Measurements from ENCODE around the gene BCAS3.

BCAS3 gene

DNA sequence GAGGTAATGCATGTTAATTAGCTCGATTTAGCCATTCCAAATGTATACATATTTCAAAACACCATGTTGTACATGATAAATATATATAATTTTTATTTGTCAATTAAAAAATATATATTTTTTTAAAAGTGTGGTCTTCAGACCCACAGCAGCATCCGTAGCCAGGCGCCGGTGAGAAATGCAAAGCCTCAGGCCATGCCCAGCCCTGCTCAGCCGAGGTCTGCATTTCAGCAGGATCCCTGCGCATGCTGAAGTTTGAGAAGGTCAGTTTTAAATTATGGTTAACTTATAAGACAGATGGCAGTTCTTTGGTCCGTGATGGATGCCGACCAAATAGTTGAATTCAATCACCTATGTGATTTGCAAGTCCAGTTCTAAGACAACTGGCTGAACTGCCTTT lies 694.0 kb downstream of the BCAS3 start:
- no peak for TF ChIP-seq ZFX (IDR thresholded peaks at IDR 0.05; ENCODE audit: borderline replicate concordance)
- TF ChIP-seq, protein P1, sequence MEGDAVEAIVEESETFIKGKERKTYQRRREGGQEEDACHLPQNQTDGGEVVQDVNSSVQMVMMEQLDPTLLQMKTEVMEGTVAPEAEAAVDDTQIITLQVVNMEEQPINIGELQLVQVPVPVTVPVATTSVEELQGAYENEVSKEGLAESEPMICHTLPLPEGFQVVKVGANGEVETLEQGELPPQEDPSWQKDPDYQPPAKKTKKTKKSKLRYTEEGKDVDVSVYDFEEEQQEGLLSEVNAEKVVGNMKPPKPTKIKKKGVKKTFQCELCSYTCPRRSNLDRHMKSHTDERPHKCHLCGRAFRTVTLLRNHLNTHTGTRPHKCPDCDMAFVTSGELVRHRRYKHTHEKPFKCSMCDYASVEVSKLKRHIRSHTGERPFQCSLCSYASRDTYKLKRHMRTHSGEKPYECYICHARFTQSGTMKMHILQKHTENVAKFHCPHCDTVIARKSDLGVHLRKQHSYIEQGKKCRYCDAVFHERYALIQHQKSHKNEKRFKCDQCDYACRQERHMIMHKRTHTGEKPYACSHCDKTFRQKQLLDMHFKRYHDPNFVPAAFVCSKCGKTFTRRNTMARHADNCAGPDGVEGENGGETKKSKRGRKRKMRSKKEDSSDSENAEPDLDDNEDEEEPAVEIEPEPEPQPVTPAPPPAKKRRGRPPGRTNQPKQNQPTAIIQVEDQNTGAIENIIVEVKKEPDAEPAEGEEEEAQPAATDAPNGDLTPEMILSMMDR (IDR thresholded peaks at IDR 0.05): no peak
- H3K27ac ChIP-seq: no peak overlapping the region

DNA sequence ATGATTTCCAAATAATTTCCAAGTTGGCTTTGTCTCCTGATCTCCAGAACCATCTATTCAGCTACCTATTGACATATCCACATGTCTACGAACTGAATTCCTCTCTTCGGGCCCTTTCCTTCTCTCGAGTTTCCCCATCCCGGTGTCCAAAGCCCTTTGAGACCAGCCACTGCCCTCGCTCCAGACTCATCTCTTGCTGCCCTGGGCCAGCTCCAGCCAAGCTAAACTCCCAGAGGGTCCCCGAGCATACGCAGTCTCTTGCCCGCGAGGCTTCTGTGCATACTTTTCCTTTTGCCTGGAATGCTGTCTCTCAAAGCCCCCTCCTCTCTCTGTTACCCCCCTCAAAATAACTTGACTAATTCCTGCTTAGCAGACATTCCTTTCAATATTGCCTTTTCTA lies 694.8 kb downstream of the BCAS3 start:
- no peak overlapping the region for H3K27ac ChIP-seq
- no peak for TF ChIP-seq ZFX (IDR thresholded peaks at IDR 0.05; ENCODE audit: borderline replicate concordance)
- TF ChIP-seq, protein P1 (IDR thresholded peaks at IDR 0.05): no peak

DNA sequence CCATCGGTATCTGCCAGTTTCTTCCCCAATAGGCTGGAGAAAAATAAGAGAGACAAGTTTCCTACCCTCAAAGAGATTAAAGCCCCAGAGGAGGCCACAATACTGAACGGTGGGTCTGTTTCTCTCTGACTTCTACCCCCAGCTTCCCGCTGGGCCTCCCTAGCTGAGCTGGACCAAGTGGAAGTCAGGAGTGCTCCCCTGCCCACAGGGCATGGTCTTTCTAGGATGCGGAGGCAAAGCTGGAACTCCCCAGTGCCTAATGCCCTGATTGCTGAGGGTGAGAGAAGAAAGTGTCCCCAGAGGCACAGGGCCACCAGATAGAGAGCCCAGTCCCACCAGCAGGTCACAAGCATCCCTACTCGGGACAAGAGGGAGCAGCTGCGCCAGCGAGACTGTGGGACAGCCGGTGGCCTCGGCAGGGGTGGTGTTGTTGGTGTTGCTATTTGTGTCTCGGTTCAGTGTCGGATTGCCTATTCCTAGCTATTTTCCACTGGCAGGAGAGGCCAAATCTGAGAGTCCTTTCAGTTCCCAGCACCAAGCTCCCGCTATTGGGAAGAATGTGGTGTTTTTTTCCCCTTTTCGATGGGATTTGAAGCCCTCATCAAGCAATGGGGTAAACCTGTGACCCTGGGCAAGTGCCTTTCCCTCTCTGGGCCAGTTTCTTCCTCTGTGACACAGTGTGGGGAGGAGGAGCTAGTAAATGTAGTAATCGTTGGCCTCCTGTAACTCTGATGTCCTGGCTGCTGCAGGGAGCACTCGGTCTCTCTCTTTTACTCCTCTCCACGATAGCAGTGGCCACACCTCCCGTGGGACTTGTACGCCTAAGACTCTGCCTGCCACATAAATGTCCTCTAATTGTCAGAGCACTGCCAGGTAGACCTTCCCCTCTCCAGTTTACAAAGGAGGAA lies 699.5 kb downstream of the BCAS3 start:
- TF ChIP-seq ZFX (IDR thresholded peaks at IDR 0.05; ENCODE audit: borderline replicate concordance): no peak
- TF ChIP-seq, protein P1 (IDR thresholded peaks at IDR 0.05): no peak
- H3K27ac ChIP-seq: no peak overlapping the region

DNA sequence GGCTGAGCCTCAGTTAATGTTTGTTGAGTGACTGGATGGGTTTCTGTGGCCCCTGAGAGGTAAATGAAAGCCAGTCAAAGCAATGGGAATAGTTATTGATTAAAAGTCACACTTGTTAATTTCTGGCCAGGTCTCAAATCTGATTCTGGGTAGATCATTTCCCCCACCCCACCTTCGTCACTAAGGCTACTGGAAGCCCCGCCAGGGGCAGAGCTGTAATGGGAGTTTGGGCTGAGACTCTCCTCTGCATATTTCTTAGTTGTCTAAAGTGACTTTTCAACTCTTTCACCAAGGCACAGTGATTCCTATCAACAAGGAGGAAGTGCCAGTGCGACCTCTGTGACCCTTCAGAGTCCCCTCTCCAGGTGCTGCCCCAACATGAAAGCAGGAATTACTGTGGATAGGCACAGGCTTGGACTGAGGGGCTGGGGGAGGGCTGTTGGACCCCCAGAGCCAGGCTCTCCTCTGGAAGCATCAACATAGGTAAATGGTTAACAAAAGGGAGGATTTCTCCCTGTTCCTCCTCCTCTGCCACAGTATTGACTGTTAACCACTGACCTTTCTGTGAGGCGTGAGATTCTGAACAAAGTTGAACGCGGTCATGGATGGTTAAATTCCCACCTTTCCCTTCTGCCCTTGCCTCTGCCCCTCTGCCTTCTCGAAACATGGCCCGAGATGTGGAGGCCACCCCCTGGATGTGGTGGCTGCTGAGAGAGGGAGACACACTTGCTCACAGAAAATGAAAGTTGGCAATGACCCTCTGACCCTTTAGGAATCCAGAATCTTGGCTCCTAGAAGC lies 701.2 kb downstream of the BCAS3 start:
- H3K27ac ChIP-seq: no peak overlapping the region
- TF ChIP-seq ZFX (IDR thresholded peaks at IDR 0.05; ENCODE audit: borderline replicate concordance): no peak

DNA sequence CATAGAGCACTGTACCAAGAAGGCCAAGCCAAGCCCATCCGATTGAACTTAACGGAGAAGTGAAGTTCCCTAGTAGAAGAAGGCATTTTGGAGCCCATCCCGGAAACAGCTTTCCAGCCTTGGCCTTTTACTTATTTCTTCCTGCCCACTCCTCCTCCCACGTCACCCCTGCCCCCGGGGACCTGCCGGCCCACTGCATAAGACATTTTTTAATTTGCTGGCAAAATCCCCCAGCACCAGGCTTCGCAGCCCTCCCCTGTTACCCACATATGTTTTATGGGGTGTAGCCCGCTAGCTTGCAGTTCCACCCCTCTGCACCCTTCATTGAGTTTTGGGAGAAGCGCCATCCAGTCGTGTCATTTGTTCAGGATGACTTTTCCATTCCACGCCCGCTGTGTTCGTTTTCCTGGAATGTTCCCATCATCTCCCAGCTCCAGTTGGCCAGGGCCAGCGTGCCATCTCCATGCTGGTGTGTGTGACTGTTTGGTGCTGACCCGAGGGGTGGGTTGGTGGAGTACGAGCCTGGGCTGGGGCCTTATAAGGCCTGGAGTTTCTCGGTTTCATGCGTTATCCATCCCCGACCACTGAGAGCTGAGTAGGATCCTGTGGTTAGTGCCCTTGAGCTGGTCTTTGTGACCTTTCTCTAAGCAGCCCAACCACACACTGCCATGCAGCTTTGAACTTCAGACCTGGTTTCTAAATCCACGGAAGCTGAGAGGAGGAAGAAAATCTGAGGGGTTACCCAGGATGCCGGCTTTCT lies 702.0 kb downstream of the BCAS3 start:
- H3K27ac ChIP-seq: no peak overlapping the region
- TF ChIP-seq, protein P1 (IDR thresholded peaks at IDR 0.05): no peak
- TF ChIP-seq ZFX (IDR thresholded peaks at IDR 0.05; ENCODE audit: borderline replicate concordance): no peak

DNA sequence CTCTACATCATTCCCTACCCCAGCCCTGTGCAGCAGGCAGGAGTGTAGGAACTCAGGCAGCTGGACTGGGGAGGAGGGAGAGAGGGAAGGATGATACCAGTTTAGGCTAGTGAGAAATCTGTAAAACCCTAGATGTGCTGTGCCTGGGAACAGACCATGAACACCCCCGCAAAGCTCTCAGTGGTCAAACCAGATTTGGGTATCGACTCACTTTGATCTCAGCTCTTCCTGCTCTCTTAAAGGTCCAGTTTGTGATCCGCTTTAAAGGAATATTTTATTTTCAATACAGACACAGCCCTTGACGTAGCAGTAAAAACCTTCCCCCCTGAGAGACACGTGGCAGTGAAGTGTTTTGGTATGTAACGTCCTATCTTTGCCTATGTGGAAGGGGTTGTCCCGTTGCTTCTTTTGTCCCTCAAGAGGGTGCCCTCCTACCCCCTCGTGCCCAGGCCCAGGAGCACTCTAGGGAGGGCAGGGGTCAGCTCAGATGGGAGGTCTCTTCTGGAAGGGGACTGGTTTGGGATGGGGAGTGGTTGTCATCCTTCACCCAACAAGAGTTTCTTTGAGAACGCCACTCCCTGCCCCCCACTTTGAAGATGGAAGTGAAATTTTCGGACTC lies 702.7 kb downstream of the BCAS3 start:
- TF ChIP-seq, protein P1 (IDR thresholded peaks at IDR 0.05): no peak
- TF ChIP-seq ZFX (IDR thresholded peaks at IDR 0.05; ENCODE audit: borderline replicate concordance): no peak

More for the DNA sequence above, 702.7 kb downstream of the BCAS3 start:
- H3K27ac ChIP-seq: no peak overlapping the region
